RWPE1 (cell line): ENCODE results near the gene DBNDD1.
"Not testable (repeated sequence)": the region's sequence is repeated elsewhere in the genome, so short reads cannot be mapped to it uniquely, and the experiment has no call there.

Experiments
- CTCF ChIA-PET: fragments of 350-600 bp; sonication (Branson Sonifier 250); formaldehyde crosslinking; extraction: SDS; loops from one replicate; lab custom pipeline; 2021; lab: Yijun Ruan, JAX
- POLR2A ChIA-PET: fragments of 400-600 bp; formaldehyde crosslinking; extraction: SDS; loops from one replicate; lab custom pipeline; 2020; ENCODE audit warnings: antibody characterized with exemption; ENCODE audit not compliant: low non-redundant PET; lab: Yijun Ruan, JAX
- DNase-seq: peaks from one replicate; pipeline ENCODE4 v3.0.0; 2012; ENCODE audit warnings: low spot score
- H3K27ac ChIP-seq: fragments of 450-650 bp; 2 replicates; pipeline ENCODE4 v1.5.1; 2017
- CTCF ChIP-seq: fragments of 450-650 bp; conservative IDR thresholded peaks from 2 replicates; pipeline ENCODE4 v1.5.1; 2017; ENCODE audit warnings: low read depth, mild to moderate bottlenecking

Gene DBNDD1

GRCh38 chr16:89973654-89974335 lies 45.5 kb downstream of the DBNDD1 start:
- POLR2A ChIA-PET = interaction anchor here (1.4 kb wide), 1 partner anchor 51 kb away, joined by 4 read pairs; the partner anchor contains the start of gene TUBB3
- no peak for DNase-seq
- no peak overlapping the region for H3K27ac ChIP-seq

GRCh38 chr16:89973235-89973634 lies 46.0 kb downstream of the DBNDD1 start:
- CTCF ChIA-PET = interaction anchor here (0.7 kb wide), 1 partner anchor 52 kb away, joined by 5 read pairs; no protein-coding TSS in a partner anchor
- peak overlapping the region; percentile 89 for H3K27ac ChIP-seq
- DNase-seq = no peak
- POLR2A ChIA-PET = interaction anchor here (0.6 to 1.4 kb wide), 4 partner anchors 8 to 140 kb away, joined by 3 to 5 read pairs (median 4); partner anchors contain the start of gene TUBB3
- TF ChIP-seq CTCF = no peak

More at GRCh38 chr16:89973654-89974335, 45.5 kb downstream of the DBNDD1 start:
- CTCF ChIA-PET = no interaction called here
- TF ChIP-seq CTCF = no peak

- TF ChIP-seq CTCF = no peak
- ChIA-PET CTCF (interaction anchor here (0.5 to 0.7 kb wide), 5 partner anchors 24 to 109 kb away, joined by 3 to 5 read pairs (median 3); no protein-coding TSS in a partner anchor), POLR2A (interaction anchor here (0.6 to 1.4 kb wide), 5 partner anchors 9 to 140 kb away, joined by 3 to 7 read pairs (median 4); partner anchors contain the start of gene TUBB3)
- H3K27ac ChIP-seq = peak overlapping the region; percentile 89
- DNase-seq = peak; percentile 100
These were observed 46.7 kb downstream of the DBNDD1 start for GRCh38 chr16:89972244-89973234.

GRCh38 chr16:89971495-89972243 lies 47.6 kb downstream of the DBNDD1 start:
- DNase-seq = peak; percentile 26
- ChIA-PET CTCF (interaction anchor here (0.6 kb wide), 1 partner anchor 105 kb away, joined by 3 read pairs; no protein-coding TSS in a partner anchor), POLR2A (interaction anchor here (0.6 kb wide), 1 partner anchor 28 kb away, joined by 7 read pairs; no protein-coding TSS in a partner anchor)
- TF ChIP-seq CTCF = no peak
- H3K27ac ChIP-seq = peak overlapping the region; percentile 89

GRCh38 chr16:89969741-89970410 lies 49.4 kb downstream of the DBNDD1 start:
- DNase-seq = no peak

GRCh38 chr16:89968074-89968473 lies 51.2 kb downstream of the DBNDD1 start:
- POLR2A ChIA-PET, DNase-seq: not testable (repeated sequence)
- H3K27ac ChIP-seq = peak overlapping the region; percentile 36
- CTCF ChIA-PET = interaction anchor here (0.7 kb wide), 1 partner anchor 18 kb away, joined by 4 read pairs; no protein-coding TSS in a partner anchor

More at GRCh38 chr16:89969741-89970410, 49.4 kb downstream of the DBNDD1 start:
- no peak for TF ChIP-seq CTCF
- ChIA-PET CTCF (interaction anchor here (1.2 kb wide), 1 partner anchor 60 kb away, joined by 4 read pairs; no protein-coding TSS in a partner anchor), POLR2A (no interaction called here)
- H3K27ac ChIP-seq = no peak overlapping the region

- POLR2A ChIA-PET, DNase-seq, CTCF ChIA-PET: not testable (repeated sequence)
- peak overlapping the region; percentile 36 for H3K27ac ChIP-seq
These were observed 51.8 kb downstream of the DBNDD1 start for GRCh38 chr16:89967436-89967835.
